Measurements from ENCODE around the gene ABCG2.
"Not testable (repeated sequence)": the region's sequence is repeated elsewhere in the genome, so short reads cannot be mapped to it uniquely, and the experiment has no call there.

ABCG2 gene

GRCh38 chr4:88166608-88167007 is 8.2 kb upstream of the ABCG2 start:
- DNase-seq, result no peak

- no peak for DNase-seq
These were observed 4.9 kb upstream of the ABCG2 start for GRCh38 chr4:88163336-88163735.

GRCh38 chr4:88162626-88163025 is 4.2 kb upstream of the ABCG2 start:
- DNase-seq, result no peak

GRCh38 chr4:88159229-88159725 is 838 bp upstream of the ABCG2 start:
- DNase-seq, result no peak

- peak in 1 of 51 donors; percentile 32 for DNase-seq
These were observed 376 bp downstream of the ABCG2 start for GRCh38 chr4:88158038-88158488.

GRCh38 chr4:88152331-88152730 is 6.1 kb downstream of the ABCG2 start:
- not testable (repeated sequence) for DNase-seq

GRCh38 chr4:88148560-88148959 is 9.9 kb downstream of the ABCG2 start:
- no peak for DNase-seq

- no peak for DNase-seq
These were observed 10.6 kb downstream of the ABCG2 start for GRCh38 chr4:88147799-88148217.

GRCh38 chr4:88146891-88147290 is 11.5 kb downstream of the ABCG2 start:
- no peak for DNase-seq

- DNase-seq, result no peak
These were observed 13.6 kb downstream of the ABCG2 start for GRCh38 chr4:88144866-88145300.

- no peak for DNase-seq
These were observed 14.4 kb downstream of the ABCG2 start for GRCh38 chr4:88144048-88144447.

GRCh38 chr4:88143504-88143903 is 14.9 kb downstream of the ABCG2 start:
- peak in 1 of 51 donors; percentile 6 for DNase-seq

- DNase-seq, result no peak
These were observed 19.9 kb downstream of the ABCG2 start for GRCh38 chr4:88138561-88138960.

- no peak for DNase-seq
These were observed 21.3 kb downstream of the ABCG2 start for GRCh38 chr4:88137112-88137511.

- DNase-seq, result no peak
These were observed 22.2 kb downstream of the ABCG2 start for GRCh38 chr4:88136249-88136648.

- DNase-seq, result no peak
These were observed 23.1 kb downstream of the ABCG2 start for GRCh38 chr4:88135356-88135663.

- no peak for DNase-seq
These were observed 23.7 kb downstream of the ABCG2 start for GRCh38 chr4:88134536-88135355.

- no peak for DNase-seq
These were observed 24.3 kb downstream of the ABCG2 start for GRCh38 chr4:88134111-88134510.

GRCh38 chr4:88130544-88131305 is 27.7 kb downstream of the ABCG2 start:
- DNase-seq, result no peak

GRCh38 chr4:88130003-88130402 is 28.4 kb downstream of the ABCG2 start:
- no peak for DNase-seq

GRCh38 chr4:88122260-88122659 is 36.2 kb downstream of the ABCG2 start:
- not testable (repeated sequence) for DNase-seq

GRCh38 chr4:88119943-88120342 is 38.5 kb downstream of the ABCG2 start:
- DNase-seq, result no peak

GRCh38 chr4:88115587-88115986 is 42.9 kb downstream of the ABCG2 start:
- no peak for DNase-seq

Measured in hypothalamus (tissue), 51 donors.